Mammary epithelial cell (primary cell): ENCODE results near the gene PRR7.

ENCODE experiments used
- CTCF ChIP-seq, 2 donors: IDR thresholded peaks in 1 of 2; conservative IDR thresholded peaks in 1 of 2; 2 replicates each; pipeline ENCODE4 v1.5.1; 2011 to 2012; ENCODE audit warnings: inconsistent platforms in 2 of 2, low read length in 2 of 2, mild to moderate bottlenecking in 2 of 2, control low read depth in 1 of 2, low read depth in 1 of 2; ENCODE audit not compliant: insufficient read depth in 1 of 2; ENCODE audit errors: extremely low read depth in 1 of 2
- EZH2 ChIP-seq: IDR thresholded peaks from 2 replicates; pipeline ENCODE4 v1.6.1; 2012; ENCODE audit warnings: low read length, inconsistent platforms, borderline replicate concordance

GRCh38 chr5:177447611-177448243 lies 1.1 kb downstream of the PRR7 start:
- TF ChIP-seq CTCF (conservative IDR thresholded peaks at IDR 0.05 in 1 of 2, IDR thresholded peaks at IDR 0.05 in 1 of 2; ENCODE audit: extremely low read depth in 1 of 2, insufficient read depth in 1 of 2, low read depth in 1 of 2, low read length in 2 of 2) (no peak), EZH2 (no peak)
